HG02610 (cell line): ENCODE measurements around the gene MBD5.
"Not testable (repeated sequence)": the region's sequence is repeated elsewhere in the genome, so short reads cannot be mapped to it uniquely, and the experiment has no call there.

ENCODE experiments used
- ATAC-seq: cut with Tn5 transposase; IDR thresholded peaks from one replicate; pipeline ENCODE4 v1.9.1; 2021; ENCODE audit warnings: mild to moderate bottlenecking, moderate library complexity; ENCODE audit not compliant: unreplicated experiment

The MBD5 gene

GRCh38 chr2:148021059-148021861 is at the start of gene MBD5:
Gene MBD5 (plus strand): TSS chr2:148021091.
- ATAC-seq, result peak; percentile 34

GRCh38 chr2:147976102-147976501 is 44.8 kb upstream of the MBD5 start:
- no peak for ATAC-seq

GRCh38 chr2:147977679-147978078 is 43.2 kb upstream of the MBD5 start:
- no peak for ATAC-seq

- ATAC-seq, result no peak
These were observed 39.9 kb upstream of the MBD5 start for GRCh38 chr2:147980940-147981528.

GRCh38 chr2:147989102-147989501 is 31.8 kb upstream of the MBD5 start:
- no peak for ATAC-seq

- ATAC-seq, result peak; percentile 69
These were observed 31.0 kb upstream of the MBD5 start for GRCh38 chr2:147989809-147990403.

- ATAC-seq, result not testable (repeated sequence)
These were observed 25.9 kb upstream of the MBD5 start for GRCh38 chr2:147994965-147995364.

- ATAC-seq, result no peak
These were observed 24.1 kb upstream of the MBD5 start for GRCh38 chr2:147996828-147997227.

- ATAC-seq, result no peak
These were observed 22.7 kb upstream of the MBD5 start for GRCh38 chr2:147998203-147998602.

- no peak for ATAC-seq
These were observed 21.8 kb upstream of the MBD5 start for GRCh38 chr2:147999126-147999525.

GRCh38 chr2:148000095-148000494 is 20.8 kb upstream of the MBD5 start:
- ATAC-seq, result no peak

GRCh38 chr2:148002420-148002819 is 18.5 kb upstream of the MBD5 start:
- ATAC-seq, result not testable (repeated sequence)

- ATAC-seq, result no peak
These were observed 14.5 kb upstream of the MBD5 start for GRCh38 chr2:148006249-148007007.

- no peak for ATAC-seq
These were observed 13.5 kb upstream of the MBD5 start for GRCh38 chr2:148007219-148007900.

- not testable (repeated sequence) for ATAC-seq
These were observed 12.5 kb upstream of the MBD5 start for GRCh38 chr2:148008411-148008810.

- no peak for ATAC-seq
These were observed 7.0 kb upstream of the MBD5 start for GRCh38 chr2:148013876-148014275.

GRCh38 chr2:148014616-148015015 is 6.3 kb upstream of the MBD5 start:
- ATAC-seq, result no peak

GRCh38 chr2:148020111-148021058 is 506 bp upstream of the MBD5 start, which contains the start of gene ORC4:
Gene ORC4 (minus strand): TSS chr2:148020737. CDS start chr2:147975958, 44,779 bp downstream.
- ATAC-seq, result peak; percentile 78

- ATAC-seq, result no peak
These were observed 995 bp downstream of the MBD5 start for GRCh38 chr2:148021886-148022285.

GRCh38 chr2:148022351-148022750 is 1.5 kb downstream of the MBD5 start:
- ATAC-seq, result no peak
